Skin of body (tissue), 2 donors: ENCODE measurements around the gene KNDC1. TPM values are rescaled to one million over a fixed set of nuclear protein-coding genes. Genes with fewer than 3 reads are reported as not detected.

Experiments used
- DNase-seq: peaks from one replicate; lab custom pipeline; 2025; lab: John Stamatoyannopoulos, UW
- total RNA-seq: library from RNA; depleted of rRNA; stranded (reverse); fragments of >200 nt; gene quantifications from one replicate; pipeline ENCODE4 v1.2.3, GENCODE V29; 2014

KNDC1 gene
- total RNA-seq, 1 donor from 2014 or later, result 1.1 TPM

DNA sequence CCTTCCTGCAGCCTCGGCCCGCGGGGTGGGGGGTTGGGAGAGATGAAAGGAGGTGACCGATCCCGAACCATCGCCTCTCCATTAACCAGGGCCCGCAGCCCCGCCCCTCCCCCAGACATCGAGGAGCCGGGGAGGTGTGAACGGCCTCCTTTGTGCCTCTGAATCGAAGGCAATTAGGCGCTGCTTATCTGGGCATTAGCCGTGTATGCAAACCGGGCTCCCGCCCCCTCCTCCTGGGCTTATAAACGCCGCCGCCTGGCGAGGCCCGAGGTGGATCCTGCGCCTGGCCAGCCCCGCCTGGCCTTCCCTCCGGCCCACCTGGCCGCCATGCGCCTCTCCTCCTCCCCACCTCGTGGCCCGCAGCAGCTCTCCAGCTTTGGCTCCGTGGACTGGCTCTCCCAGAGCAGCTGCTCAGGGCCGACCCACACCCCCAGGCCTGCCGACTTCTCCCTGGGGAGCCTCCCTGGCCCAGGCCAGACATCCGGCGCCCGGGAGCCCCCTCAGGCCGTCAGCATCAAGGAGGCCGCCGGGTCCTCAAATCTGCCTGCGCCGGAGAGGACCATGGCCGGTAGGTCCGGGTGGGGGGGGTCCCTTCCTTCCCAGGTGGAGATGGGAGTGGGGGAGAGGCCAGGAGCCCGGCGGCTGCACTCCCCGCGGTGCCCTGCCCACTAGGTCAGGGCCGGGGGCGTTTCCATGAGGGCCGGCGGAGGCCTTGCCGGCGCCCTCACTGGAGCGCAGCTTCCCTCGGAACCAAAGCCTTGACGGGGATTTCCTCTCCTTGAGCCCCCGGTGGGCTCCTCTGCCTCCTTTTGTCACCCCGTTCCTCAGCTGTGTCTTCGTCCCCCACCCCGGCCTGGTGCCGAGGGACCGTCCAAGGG lies 77.8 kb downstream of the KNDC1 start, which contains the start of gene VENTX:
Gene VENTX, plus strand, starts transcription at position 268 of the 878 bp plus-strand sequence. Its CDS starts 60 bp downstream, at position 328.
- DNase-seq, result no peak

DNA sequence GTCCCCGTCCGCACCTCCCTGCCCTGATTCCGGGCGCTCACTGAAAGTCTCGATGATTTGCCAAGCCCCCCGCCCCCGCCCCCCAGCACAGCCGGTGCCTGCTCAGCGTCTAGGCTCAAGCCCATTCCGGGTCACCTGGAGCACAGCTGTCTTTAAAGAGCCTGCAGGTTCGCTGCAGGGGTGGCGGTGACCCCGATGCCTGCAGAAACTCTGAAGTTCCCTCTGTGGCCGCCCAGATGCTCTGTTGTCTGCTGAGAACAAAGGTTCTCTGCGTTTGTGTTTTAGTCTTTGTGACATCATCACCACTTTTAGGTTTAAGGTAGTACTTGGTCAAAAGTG lies 78.4 kb downstream of the KNDC1 start:
- DNase-seq, result no peak

DNA sequence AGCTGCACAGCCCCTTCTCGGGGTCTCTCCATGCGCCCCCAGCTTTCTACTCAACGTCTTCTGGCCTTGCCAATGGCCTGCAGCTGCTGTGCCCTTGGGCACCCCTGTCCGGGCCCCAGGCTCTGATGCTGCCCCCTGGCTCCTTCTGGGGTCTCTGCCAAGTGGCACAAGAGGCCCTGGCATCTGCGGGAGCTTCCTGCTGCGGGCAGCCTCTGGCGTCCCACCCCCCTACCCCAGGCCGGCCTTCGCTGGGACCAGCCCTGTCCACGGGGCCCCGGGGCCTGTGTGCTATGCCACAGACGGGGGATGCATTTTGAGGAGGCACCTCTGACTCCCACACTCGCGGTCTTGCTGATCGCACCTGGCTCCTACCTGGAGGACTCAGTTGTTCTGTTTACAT lies 80.0 kb downstream of the KNDC1 start:
- no peak for DNase-seq

DNA sequence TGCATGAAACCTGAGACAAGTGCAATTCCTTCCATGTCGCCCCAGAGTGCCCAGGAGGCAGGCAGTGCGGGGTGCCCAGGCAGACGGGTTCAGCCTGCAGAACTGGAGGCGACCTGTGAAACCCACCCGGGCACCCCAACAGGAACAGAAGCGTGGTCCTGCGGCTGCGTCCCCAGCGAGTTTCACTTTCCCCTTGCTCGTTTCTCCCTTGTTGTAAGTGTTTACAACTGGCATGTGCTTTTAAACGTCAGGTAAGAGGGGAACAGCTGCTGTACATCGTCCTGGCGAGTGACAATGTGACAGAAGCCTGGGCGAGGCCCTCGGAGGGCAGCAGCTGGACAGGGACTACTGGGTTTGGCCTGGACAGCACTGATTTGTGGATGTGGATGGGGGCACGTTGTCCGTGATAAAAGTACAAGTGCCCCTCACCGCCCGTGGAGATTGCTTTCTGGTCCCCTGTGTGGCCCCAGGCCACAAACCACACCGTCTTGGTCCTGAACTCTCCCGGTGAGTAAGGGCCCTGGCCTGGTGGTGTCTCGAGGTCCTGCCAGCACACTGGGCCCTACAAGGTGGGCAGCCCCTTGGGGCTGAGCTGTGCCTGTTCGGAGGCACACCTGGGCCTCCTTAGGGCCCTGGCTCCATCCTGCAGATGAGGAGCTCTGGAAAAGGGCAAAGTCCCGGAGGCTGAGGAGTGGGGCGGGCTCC lies 81.6 kb downstream of the KNDC1 start:
- no peak for DNase-seq

DNA sequence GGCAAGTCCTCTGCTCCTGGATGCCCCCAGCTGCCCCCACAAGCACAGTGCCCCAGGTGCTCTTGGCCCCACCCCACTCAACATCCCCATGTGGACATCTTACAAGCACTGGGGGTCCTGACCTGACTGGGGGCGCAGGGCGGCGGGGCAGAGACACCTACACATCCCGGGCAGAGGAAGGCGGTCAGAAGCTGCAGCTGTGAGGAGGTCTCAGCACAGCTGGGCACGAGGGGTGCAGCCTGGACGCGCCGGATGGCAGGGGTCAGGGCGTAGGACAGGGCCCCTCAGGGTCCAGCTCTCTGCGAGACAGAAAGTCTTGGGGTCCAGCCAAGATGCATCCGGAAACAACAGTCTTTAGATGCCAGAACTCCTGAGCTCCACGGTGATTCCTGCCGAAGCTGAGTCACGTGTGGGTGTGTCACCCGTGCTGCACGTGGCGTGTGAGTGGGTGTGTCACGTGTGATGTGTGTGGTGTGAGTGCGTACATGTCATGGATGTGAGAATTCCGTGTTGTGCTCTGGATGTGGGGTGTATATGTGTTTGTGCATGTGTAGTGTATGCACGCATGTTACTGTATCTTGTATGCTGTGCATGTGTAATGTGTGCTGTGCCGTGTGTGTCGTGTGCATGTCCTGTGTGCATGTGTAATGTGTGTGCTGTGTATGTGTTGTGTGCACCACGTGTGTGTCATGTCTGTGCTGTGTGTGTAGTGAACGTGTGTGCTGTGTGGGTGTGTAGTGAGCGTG lies 82.8 kb downstream of the KNDC1 start:
- no peak for DNase-seq

DNA sequence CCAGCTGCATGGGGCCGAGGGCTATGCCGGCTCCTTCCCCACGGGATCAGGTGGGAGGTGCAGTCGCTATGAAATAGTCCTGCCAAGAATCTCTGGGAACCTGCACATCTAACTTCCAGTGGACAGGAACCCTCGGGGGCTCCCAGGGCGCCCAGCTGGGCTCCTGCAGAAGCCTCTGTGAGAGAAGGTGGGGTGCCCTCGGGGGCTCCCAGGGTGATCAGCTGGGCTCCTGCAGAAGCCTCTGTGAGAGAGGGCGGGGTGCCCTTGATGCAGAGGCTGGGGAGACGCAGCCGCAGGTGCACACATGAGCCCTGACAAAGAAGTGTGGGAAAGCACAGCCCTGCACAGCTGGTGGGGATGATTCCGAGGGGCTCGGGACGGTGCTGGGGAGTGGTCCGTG lies 83.6 kb downstream of the KNDC1 start:
- no peak for DNase-seq

DNA sequence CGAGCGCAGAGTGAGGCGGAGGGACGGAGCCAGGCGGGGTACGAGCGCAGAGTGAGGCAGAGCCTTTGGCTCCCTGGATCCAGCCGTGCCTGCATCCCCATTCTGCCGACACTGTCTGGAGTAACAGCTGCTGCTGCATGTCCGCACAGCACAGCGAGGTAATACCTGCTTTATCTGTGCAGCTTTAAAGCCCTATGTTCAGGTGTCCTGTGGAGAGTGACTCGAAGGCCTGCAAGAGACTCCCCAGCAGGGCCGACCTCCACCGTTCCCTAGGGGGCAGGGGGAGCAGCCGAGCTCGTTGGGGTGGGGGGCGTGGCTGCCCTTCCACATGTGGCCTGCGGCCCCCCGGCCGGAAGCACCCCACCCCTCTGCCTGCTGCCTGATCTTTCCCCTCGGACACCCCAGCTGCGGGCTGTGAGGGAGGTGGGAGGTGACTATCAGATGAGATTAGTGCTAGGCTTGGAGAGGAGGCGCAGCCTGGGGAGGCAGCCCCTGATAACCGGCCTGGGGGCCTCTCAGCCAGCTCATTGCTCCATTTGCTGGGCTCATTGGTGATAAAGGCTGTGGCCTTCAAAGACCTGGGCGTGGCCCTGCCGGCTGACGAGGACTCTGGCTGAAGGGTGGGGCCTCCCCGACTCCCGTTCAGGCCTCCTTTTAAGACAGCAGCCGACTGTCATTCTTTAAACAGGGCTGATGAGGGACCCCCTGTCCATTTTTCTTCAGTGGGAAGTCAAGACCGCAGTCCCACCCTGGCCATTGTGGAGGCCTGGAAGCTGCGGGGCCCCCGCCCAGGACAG lies 85.6 kb downstream of the KNDC1 start:
- DNase-seq, result no peak

DNA sequence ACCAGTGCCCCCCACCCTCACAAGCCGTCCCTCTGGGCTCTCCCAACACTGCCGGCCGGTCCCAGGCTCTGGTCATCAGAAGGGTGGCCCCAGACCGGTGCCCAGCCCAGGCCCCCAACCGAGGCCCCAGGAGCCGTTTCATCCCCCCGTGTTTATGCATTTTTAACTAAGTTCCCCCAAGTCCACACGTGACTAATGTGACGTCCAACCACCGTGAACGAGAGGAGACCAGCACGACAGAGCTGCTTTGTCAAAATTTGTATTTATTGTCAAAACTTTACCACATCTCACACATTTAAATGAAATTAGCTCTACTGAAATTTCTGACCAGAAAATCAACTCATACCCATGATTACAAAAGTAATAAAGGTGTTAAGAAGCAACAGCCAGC lies 86.2 kb downstream of the KNDC1 start:
- DNase-seq, result no peak

DNA sequence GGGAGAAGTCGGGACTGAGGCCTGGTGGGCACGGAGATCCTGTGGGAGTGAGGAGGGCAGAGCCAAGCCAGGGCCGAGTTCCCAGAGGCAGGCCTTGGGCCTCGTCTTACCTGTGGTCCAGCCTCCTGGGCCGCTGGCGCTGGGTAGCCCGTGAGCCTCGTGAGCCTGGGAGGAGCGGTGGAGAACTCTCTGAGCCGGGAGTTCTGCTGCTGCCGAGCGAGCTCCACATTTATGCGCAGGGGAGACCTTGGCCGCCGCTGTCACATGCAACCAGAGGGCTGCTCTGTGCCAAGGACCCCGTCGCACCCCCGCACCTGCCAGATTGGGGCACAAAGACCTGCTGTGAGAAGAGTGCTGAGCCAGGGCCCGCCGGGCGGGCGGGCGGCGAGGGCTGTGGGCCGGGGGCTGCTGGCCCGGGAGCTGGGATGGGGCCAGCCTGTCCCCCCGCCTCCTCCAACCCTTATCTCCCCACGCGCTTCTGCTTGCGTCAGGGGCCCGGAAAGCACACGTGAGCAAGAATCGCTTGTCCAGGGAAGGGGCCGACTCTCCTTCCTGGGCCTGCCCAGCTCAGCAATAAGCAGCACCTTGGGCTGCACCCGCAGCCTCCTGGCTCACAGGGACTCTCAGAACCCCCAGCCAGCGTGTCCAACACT lies 87.8 kb downstream of the KNDC1 start:
- DNase-seq, result no peak

DNA sequence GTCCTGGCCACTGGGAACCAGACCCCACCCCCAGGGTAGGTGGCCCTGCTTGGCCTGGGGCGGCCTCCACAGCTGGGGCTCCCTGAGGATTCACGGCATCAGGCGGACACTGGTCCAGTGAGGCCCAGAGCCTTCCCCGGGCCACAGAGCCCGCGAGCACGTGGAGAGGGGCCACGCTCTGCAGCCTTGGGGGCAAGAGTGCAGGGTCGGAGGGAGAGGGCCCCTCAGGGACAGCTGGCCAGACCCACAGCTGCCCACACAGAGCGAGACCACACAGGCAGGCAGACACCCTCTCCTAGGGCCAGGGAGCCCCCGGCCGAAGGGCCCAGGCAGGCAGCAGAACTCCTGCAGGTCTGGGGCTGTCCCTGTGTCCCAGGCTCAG lies 88.3 kb downstream of the KNDC1 start:
- no peak for DNase-seq

DNA sequence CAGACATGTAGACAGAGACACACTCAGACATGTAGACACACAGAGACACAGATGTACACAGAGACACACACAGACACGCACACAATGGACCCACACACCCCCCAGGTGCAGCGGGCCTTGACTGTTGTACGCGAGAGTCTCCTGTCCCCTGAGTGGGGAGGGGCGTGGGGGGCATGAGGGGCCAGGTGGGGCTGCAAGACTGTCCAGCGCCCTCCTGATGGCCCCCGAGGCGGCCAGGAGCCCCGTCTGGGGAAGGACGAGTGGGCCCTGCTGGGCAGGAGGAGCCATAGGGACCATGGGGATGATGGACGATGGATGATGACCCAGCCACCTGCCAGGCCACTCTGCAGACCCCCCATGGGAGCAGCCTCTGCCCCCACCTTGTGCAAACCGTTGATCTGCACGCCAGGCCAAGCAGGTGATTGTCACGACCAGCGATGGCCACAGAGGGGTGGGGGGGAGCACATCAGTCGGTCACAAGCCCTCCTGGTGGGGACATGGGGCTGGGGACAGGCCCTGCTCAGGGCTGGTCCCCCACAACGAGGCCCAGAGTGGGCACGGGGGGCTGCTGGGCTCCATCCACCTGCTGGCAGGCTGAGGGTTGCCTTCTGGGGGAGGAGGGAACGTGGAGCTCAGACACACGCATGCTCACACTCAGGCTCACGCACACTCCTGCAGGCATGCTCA lies 89.2 kb downstream of the KNDC1 start:
- no peak for DNase-seq

DNA sequence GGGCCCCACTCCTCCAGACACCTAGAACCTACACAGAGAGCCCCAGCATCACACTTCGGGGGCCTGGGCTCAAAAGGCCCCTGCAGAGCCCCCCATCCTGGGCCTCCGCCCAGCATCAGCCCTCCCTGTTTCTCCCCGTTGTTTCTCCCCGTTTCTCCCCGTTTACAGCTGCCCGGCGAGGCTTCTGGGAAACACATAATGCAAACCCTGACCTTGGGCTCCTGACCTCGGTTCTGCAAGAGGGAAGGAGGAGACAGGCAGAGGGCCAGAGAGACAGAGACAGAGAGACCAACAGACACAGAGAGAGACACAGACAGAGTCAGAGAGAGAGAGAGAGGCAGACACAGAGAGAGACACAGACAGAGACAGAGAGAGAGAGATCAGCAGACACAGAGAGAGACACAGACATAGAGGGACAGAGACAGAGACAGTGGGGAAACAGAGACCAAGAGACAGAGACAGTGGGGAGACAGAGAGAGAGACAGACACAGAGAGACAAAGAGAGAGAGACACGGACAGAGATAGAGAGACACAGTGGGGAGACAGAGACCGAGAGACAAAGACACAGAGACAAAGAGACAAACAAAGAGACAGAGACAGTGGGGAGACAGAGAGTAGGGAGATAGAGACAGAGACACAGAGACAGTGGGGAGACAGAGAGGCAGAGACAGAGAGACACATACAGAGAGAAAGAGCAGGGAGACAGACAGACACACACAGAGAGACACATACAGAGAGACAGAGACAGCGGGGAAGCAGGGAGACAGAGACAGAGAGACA lies 90.1 kb downstream of the KNDC1 start:
- no peak for DNase-seq

DNA sequence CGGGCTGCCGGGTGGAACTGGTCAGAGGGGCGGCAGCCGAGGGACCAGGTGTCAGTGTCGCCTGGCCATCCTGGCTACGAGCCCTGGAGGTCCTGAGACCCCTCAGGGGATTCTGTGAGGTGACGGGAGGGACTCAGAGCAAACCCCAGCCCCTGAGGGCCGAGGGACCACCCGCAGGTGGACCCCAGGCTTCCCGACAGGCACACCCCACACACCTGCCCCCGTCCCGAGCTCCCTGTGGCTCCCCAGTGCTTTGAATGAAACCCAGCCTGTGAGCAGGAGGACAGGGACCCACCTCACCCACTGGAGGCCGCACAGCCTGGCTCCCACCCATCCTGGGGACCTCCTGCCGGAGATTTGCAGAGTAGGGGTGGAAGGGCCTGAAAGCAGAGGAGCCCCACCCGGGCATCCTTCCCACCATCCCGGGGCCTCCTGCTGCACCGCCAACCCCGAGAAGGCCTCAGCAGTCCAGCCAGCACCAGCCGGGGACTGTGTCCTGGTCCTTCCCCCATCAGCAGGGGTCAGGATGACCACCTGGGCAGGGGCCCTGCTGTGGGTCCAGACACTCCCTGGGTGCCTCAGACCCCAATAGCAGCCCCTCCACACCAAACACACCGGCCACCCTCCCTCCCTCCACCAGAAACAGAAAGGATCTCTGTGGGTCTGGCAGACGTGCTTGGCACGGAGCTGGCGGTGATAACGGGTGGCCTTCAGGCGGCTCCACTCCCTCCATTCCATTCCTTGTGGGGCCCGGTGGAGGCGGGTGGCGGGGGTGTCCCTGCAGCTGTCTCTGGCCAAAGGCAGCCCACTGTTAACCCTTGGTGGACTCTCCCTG lies 91.6 kb downstream of the KNDC1 start:
- DNase-seq, result no peak

DNA sequence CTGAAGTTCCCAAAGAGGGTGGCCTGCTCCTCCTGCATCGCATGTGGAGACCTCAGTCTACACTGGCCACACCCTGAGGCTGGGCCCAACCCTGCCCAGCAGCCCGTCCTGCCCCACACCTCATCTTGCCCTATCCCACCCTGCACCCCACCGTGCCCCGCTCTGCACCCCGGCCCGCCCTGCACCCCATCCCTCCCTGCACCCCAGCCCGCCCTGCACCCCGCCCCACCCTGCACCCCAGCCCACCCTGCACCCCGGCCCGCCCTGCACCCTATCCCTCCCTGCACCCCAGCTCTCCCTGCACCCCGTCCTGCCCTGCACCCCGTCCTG lies 92.2 kb downstream of the KNDC1 start:
- DNase-seq, result no peak

DNA sequence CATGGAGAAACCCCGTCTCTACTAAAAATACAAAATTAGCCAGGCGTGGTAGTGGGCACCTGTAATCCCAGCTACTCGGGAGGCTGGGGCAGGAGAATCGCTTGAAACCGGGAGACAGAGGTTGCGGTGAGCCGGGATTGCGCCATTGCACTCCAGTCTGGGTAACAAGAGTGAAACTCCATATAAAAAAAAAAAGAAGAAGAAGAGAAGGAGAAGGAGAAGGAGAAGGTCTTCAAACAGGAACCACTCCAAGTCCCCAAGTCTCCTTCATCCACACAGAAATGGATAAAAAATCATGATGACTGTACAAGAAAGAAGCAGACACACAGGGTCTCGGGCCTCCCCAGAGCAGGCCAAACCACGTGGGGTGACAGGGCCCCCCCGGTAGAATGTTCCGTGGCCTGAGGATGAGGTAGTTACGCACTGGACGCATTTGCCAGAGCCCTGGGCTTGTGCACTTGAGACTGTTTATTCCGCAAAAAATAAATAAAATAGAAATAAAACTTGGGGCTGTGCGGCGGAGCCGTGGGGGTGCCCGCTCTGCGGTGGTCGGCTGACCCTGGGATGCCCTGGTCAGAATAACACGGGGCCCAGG lies 93.4 kb downstream of the KNDC1 start:
- no peak for DNase-seq

DNA sequence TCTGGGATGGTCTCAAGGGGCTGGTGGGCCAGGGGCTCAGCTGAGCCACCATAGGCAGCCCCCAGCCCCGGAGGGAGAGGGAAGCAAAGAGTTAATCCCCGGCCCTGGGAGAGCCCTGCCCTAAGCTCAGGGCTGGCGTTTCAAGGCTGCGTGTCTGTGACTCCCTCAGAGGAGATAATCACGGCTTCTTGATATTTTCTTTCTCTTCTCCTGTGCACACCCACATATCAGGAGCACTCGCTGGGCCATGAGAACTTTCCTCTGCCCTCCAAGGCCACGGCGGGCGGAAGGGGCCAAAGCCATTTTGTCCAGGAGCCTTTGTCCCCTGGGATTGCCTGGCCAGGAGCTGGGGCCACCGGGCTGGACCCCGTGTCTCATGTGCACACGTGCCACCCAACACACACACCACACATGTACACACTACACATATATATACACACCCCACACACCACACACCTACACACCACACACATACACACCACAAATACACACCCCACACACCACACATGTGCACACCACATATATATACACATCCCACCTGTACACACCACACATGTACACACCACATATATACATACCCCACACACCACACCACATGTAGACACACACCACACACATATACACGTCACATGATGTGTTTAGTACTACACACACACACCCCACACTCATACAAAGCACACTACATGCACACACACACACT lies 94.6 kb downstream of the KNDC1 start:
- DNase-seq, result no peak

DNA sequence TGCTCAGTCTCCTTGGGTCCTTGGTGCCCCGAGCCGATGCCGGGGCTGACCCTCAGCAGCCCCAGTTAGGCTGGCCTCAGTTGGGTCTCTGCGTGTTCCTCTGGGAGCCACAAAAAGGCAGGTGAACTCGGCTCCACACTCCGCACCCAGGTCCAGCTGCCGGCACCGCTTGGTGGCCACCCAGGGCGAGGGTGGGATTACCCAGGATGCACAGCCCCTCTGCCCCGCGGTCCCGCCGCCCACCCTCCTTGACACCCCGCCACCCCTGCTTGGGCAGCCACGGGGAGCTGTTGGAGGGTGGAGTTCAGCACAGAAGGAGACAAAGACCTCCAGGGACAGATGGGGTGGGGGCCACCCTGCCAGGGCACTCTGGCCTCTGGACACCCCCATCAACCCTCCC lies 95.3 kb downstream of the KNDC1 start:
- DNase-seq, result no peak
